GM21515 (cell line): ENCODE results near the gene CLRN3.

Experiments used
- ATAC-seq: cut with Tn5 transposase; IDR thresholded peaks from one replicate; pipeline ENCODE4 v1.9.1; 2021; ENCODE audit not compliant: unreplicated experiment

CLRN3 gene

DNA sequence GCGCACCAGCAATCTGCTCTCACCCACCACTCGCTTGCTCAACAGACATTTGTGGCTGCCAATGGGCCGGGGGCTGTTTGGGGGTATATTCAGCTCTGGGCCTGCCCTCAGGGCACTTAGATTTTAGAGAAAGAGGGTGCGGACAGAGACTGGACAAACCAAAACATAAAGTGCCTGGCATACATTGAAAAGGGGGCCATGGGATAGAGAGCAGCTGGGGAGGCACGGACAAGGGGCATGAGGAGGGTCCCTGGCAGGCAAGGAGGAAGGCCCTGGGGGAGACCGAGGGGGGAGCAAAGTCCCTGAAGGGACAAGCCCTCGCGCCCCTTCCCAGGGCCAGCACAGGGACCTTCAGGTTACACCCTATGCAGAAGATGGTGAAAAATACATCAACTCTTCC lies 43.5 kb downstream of the CLRN3 start:
- ATAC-seq, result no peak

DNA sequence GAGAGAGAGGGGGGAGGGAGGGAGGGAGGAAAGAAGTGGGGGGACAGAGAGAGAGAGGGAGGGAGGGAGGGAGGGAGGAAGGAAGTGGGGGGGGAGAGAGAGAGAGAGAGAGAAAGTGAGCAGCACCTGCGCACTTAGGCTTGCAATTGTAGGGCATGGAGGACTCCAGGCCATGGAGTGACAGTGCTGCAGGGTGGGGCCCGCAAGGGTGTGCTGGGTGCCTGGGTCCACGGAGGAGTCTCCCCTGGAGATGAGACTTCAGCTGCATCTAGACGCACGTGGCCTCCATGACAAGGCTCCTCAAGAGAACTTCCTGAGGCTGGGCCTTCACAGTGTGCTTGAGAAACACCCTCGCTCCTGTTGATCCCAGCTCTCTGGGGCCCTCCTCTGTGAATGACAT lies 44.5 kb downstream of the CLRN3 start:
- ATAC-seq, result no peak

DNA sequence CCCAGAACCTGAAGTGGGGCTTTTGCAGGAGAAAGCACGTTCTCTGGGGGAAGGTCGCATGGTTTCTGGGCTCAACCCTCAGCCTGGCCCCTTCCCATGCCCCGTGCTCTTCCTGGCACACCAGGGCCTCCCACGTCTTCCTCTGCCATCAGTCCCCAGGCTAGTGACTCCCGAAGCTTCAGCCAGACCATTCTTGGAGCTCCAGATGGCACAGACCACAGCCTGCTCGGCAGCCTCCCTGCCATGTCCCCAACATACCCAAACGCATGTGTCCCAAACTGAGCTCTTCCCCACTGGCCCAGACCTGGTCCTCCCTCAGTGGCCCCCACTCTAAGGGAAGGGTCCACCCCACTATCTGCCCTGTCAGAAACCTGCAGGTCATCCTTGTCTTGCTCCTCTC lies 47.0 kb downstream of the CLRN3 start:
- ATAC-seq, result no peak

DNA sequence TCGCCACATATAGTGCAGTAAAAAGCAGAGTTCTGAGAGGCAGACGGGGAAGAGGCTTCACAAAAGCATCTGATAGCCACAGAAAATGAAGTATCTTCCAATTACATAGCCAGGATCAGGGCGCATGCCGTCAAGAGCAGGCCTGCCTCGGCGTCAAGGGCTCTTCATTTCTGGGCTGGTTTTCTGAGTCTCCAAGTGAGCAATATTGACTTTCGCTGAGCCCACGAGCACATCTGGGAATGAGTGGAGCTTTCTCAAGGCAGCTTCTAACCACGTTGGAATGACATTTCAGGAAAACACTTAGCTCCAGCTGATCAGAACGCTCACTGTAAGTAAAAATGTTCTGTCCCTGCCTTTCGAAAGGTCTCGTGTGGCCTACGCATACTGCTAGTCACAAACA lies 51.9 kb downstream of the CLRN3 start:
- ATAC-seq, result no peak

DNA sequence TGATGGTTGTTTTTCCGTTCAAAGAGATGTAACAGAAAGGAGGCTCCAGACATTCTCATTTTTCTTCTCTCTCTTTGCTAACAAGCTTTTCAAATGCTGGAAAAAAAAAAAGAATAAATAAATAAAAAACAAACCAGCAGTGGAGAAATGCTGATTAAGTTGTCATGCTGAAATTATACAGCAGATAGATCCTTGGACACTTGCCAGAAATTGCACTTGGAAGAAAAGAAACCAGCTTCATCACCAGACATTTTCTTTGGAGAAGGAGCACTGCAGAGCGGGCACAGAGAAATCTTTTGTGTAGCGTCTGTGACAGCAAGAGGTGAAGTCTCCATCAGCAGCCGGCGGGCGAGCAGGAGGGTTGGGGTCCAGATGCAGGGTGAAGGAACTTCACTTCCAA lies 55.8 kb downstream of the CLRN3 start:
- ATAC-seq, result no peak

DNA sequence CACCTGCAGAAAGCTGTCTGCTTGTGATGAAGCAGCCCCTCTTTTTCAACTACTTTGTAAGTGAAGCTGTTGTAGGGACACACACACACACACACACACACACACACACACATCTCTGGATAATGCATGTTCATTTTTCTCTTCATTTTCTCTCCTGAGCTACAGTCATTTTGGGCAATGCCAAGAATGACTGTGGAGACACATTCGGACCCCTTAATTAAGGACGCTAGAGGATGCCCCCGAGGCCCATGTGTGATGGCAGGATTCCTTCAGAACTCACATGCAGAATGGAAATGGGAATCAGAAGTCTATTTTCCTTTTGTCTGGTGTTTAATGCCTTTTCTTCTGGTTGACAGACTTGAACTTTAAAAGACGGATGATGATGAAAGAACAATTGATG lies 56.6 kb downstream of the CLRN3 start:
- no peak for ATAC-seq

DNA sequence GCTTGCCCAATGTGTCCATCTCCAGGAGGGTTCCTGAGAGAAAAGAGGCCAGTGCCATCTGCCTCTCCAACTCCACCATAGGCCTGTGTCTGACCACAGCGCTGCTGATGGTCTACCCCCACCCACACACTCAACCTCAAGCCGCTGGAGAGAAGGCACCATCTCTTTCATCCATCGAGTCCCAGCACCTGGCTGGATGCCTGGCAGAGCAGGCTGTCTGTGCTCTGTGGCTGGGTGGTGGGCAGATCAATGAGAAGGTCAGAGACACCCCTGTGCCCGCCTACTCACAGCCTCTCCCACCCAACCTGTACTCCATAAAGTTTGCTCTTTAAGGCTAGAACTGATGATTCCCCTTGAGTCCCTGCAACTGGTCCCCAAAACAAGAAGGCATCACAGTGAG lies 58.0 kb downstream of the CLRN3 start:
- no peak for ATAC-seq

DNA sequence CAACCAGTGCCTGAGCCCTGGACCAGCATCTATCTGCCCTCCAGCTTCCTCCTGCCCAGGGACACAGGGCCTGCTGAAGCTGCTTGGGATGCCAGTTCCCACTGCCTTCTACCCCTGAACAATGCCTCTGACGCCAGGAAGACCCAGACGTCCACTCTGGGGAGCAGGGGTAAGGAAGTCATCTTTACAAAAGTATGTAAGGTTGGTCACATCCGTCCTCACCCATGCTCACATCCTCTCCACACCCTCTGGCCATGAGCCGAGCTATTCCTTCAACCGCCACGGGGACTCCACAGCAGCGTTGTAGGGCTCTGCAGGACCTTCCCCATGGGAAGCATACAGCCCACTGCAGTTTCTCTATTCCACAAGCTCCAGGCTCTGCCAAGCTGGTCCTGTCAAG lies 58.5 kb downstream of the CLRN3 start:
- ATAC-seq, result no peak

DNA sequence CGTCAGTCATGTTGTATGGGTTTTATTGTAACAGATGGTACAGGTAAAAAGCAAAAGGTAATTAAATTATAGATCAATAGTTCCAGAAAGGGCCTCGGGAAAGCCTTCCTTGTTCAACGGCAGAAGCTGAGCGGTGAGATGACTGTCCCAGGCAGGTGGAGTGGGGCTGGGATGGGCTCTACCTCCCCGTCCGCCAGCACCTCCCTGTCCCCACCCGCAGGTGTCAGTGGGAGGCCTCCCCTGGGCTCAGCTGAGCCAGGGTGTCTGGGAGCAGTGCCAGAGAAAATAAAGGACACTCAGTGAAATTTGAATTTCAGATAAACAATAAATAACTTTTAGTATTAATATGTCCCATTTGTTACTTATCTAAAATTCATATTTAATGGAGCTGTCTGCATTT lies 58.9 kb downstream of the CLRN3 start:
- ATAC-seq, result no peak

DNA sequence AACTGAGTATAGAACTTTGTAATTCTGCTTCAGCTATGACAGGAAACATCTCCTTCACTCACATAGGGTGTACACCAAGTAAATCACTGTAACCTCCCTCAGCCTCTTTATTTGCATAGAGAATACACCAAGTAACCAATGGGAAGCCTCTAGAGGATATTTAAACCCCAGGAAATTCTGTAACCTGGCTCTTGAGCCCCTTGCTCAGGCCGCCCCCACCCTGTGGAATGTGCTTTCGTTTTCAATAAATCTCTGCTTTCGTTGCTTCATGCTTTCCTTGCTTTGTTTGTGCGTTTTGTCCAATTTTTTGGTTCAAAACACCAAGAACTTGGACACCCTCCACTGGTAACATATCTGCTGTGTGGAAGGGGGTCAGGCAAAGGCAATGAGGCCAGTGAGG lies 60.2 kb downstream of the CLRN3 start:
- ATAC-seq, result no peak

DNA sequence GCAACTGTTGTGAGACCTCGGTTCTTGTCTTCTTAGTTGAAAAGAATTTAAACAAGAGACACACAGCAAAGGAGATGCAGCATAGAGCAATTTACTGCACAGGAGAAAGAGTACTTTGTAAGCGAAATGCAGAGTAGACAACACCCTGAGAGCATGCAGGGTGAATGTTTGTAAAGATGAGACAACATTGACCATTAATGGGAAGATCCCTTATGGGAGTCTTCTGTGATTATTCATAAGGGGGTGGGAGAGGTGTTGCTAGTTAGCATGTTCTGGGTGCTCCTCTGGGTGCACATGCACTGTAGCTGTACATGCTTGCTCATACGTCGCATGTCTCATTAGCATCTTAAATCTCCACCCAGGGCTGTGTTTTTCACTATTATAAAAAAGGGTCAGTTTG lies 62.3 kb downstream of the CLRN3 start:
- no peak for ATAC-seq
